Ovary (tissue), 9 donors: ENCODE measurements around the gene UTRN. TPM values are rescaled to one million over a fixed set of nuclear protein-coding genes. Genes with fewer than 3 reads are reported as not detected.

ENCODE experiments used
- DNase-seq, 5 donors: peaks; one replicate each; pipeline ENCODE4 v3.0.0-alpha.2; 2019 to 2020
- H3K27ac ChIP-seq, 2 donors: fragments of 200-600 bp; one replicate each; pipeline versions ENCODE4 v1.5.1 to v1.8.0; 2019 to 2022
- H3K27me3 ChIP-seq: fragments of 200-600 bp; one replicate; pipeline ENCODE4 v1.8.0; 2022
- H3K36me3 ChIP-seq: fragments of 200-600 bp; sonication (generic); one replicate; pipeline ENCODE4 v1.5.1; 2019
- H3K4me1 ChIP-seq: one replicate; pipeline ENCODE4 v1.8.1; 2013; ENCODE audit warnings: mild to moderate bottlenecking, moderate library complexity; ENCODE audit not compliant: insufficient read depth
- H3K4me3 ChIP-seq: fragments of 200-600 bp; sonication (generic); one replicate; pipeline ENCODE4 v1.5.1; 2017
- H3K9me3 ChIP-seq, 2 donors: fragments of 200-600 bp in 1 of 2; sonication (generic) in 1 of 2; one replicate each; pipeline versions ENCODE4 v1.5.1 to v1.8.1; 2013 to 2019; ENCODE audit warnings: mild to moderate bottlenecking in 1 of 2, moderate library complexity in 1 of 2
- EP300 ChIP-seq: sonication (generic); formaldehyde crosslinking; IDR thresholded peaks from one replicate; pipeline ENCODE4 v1.6.1; 2017; ENCODE audit warnings: antibody characterized with exemption
- POLR2A ChIP-seq: fragments of 450-650 bp; IDR thresholded peaks from one replicate; pipeline ENCODE4 v1.6.1; 2017; ENCODE audit warnings: antibody characterized with exemption, mild to moderate bottlenecking, moderate library complexity
- WGBS, 3 donors: extraction: QIAGEN DNeasy Blood & Tissue Kit in 1 of 3; methylation state at CpG; one replicate each; pipeline versions ENCODE4 v1.1.5 to v1.1.7; 2013 to 2017; 5-methylcytosine and 5-hydroxymethylcytosine counted together
- intact Hi-C, 4 donors: fragments of 100-400 bp; cut with DNase I; formaldehyde crosslinking; loops; one replicate each; pipeline versions ENCODE4 v1.11.0 to v1.15.1; 2022 to 2023
- polyA plus RNA-seq, 2 donors: library from polyadenylated mRNA; stranded (reverse); fragments of 200-250 nt in 1 of 2; fragments of 350-450 nt in 1 of 2; fragmentation: Illumina TruSeq in 1 of 2; extraction: RNeasy Lipid Tissue Mini Kit (QIAGEN cat#74804) in 1 of 2; gene quantifications; one replicate each; pipeline ENCODE4 v1.2.3, GENCODE V29; 2013 to 2014
- total RNA-seq, 7 donors: library from RNA; depleted of rRNA in 2 of 7; stranded (reverse); fragments of >200 nt in 2 of 7; fragmentation: NEBNext Ultra II Directional in 3 of 7; extraction: Animal tissue kit (Norgen Biotek cat#: 25700) in 3 of 7; gene quantifications; one replicate each; pipeline versions ENCODE4 v1.1.0 to v1.2.4, GENCODE V29; 2016 to 2023
- TF ChIP-seq, protein P1 (sequence below), 3 donors: fragments of 450-650 bp in 2 of 3; fragments of 200-600 bp in 1 of 3; IDR thresholded peaks; one replicate each; pipeline versions ENCODE4 v1.5.1 to v1.8.0; 2016 to 2022; ENCODE audit warnings: antibody characterized with exemption in 3 of 3, mild to moderate bottlenecking in 1 of 3
- donor health status: DM: no; HTN: no; CAD: no; lungs with moderate emphysema.
- donor health status: DM: no; HTN: no; CAD: no.
- donor health status: Bipolar disorder and iron deficiency.
- donor health status: DM: yes; HTN: yes; CAD: no.
- donor health status: DM: no; HTN: no; CAD: no.
- donor health status: DM: yes; HTN: yes; CAD: no.

Gene UTRN
- total and polyA plus RNA-seq, 9 donors = 27.6 to 155 (median 129) TPM

- WGBS, 3 donors = 30 to 72% (median 60%) methylated on average over 3 of the region's 3 CpGs
- intact Hi-C loops = no loop called here
These were observed 36.4 kb upstream of the UTRN start for GRCh38 chr6:144248476-144249301.

GRCh38 chr6:144250276-144250675 is 34.9 kb upstream of the UTRN start:
- intact Hi-C loops = no loop called here
- Histone ChIP-seq H3K27me3 (no peaks in the 10 kb centered on the region), H3K36me3 (no peaks in the 10 kb centered on the region), H3K27ac (no peak overlapping the region), H3K4me3 (no peak overlapping the region), H3K9me3 (no peaks in the 10 kb centered on the region), H3K4me1 (no peaks in the 10 kb centered on the region)
- WGBS, 3 donors = 47 to 58% (median 47%) methylated on average over 3 of the region's 3 CpGs
- TF ChIP-seq POLR2A (no peak), EP300 (no peak)
- TF ChIP-seq, protein P1, sequence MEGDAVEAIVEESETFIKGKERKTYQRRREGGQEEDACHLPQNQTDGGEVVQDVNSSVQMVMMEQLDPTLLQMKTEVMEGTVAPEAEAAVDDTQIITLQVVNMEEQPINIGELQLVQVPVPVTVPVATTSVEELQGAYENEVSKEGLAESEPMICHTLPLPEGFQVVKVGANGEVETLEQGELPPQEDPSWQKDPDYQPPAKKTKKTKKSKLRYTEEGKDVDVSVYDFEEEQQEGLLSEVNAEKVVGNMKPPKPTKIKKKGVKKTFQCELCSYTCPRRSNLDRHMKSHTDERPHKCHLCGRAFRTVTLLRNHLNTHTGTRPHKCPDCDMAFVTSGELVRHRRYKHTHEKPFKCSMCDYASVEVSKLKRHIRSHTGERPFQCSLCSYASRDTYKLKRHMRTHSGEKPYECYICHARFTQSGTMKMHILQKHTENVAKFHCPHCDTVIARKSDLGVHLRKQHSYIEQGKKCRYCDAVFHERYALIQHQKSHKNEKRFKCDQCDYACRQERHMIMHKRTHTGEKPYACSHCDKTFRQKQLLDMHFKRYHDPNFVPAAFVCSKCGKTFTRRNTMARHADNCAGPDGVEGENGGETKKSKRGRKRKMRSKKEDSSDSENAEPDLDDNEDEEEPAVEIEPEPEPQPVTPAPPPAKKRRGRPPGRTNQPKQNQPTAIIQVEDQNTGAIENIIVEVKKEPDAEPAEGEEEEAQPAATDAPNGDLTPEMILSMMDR (IDR thresholded peaks at IDR 0.05) = no peak
- no peak for DNase-seq

More at GRCh38 chr6:144248476-144249301, 36.4 kb upstream of the UTRN start:
- H3K9me3 ChIP-seq = no peaks in the 10 kb centered on the region
- TF ChIP-seq POLR2A = no peak
- TF ChIP-seq, protein P1 (IDR thresholded peaks at IDR 0.05) = no peak
- no peak for TF ChIP-seq EP300
- no peak overlapping the region for H3K27ac ChIP-seq
- no peak for DNase-seq
- H3K4me3 ChIP-seq = no peak overlapping the region
- no peaks in the 10 kb centered on the region for H3K36me3 ChIP-seq
- no peaks in the 10 kb centered on the region for H3K27me3 ChIP-seq
- H3K4me1 ChIP-seq = no peaks in the 10 kb centered on the region

DNA sequence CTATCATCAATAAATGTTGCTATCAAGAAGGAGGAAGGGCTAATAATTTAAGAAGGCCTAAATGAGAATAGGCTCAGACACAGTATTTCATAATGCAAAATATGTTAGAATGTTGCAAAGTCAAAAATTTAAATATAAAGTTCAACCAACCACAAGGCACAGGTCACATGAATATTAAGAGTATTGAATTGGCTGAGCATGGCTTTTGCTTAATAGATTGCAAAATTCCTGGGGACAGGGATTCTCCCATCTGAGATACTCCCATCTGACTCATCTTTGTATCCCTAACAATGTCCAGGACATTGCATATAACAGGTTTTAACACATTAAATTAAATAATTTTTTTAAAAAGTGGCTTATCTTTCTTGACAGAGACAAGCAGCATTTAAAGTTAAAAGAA is 32.9 kb upstream of the UTRN start:
- H3K36me3 ChIP-seq = no peaks in the 10 kb centered on the region
- H3K27ac ChIP-seq = no peak overlapping the region
- no peak overlapping the region for H3K4me3 ChIP-seq
- DNase-seq = no peak
- intact Hi-C loops = no loop called here
- no peaks in the 10 kb centered on the region for H3K9me3 ChIP-seq
- H3K27me3 ChIP-seq = no peaks in the 10 kb centered on the region
- no peaks in the 10 kb centered on the region for H3K4me1 ChIP-seq
- no peak for TF ChIP-seq POLR2A
- TF ChIP-seq, protein P1 (IDR thresholded peaks at IDR 0.05) = no peak

- Histone ChIP-seq H3K4me3 (no peak overlapping the region), H3K4me1 (peaks cover 2% of the 10 kb centered on the region), H3K27me3 (no peaks in the 10 kb centered on the region), H3K9me3 (no peaks in the 10 kb centered on the region), H3K27ac (no peak overlapping the region), H3K36me3 (no peaks in the 10 kb centered on the region)
- WGBS, 3 donors = 6 to 11% (median 8%) methylated on average over 2 of the region's 2 CpGs
- TF ChIP-seq, protein P1 (IDR thresholded peaks at IDR 0.05) = no peak
- TF ChIP-seq EP300 (no peak), POLR2A (no peak)
- no peak for DNase-seq
- intact Hi-C loops = no loop called here
These were observed 25.1 kb upstream of the UTRN start for GRCh38 chr6:144259986-144260385.
